GM21723 (cell line): ENCODE data around the gene HLA-DPA1.
"Not testable (repeated sequence)": the region's sequence is repeated elsewhere in the genome, so short reads cannot be mapped to it uniquely, and the experiment has no call there.

Experiments
- ATAC-seq: cut with Tn5 transposase; IDR thresholded peaks from one replicate; pipeline ENCODE4 v1.9.1; 2021; ENCODE audit warnings: mild to moderate bottlenecking, moderate library complexity; ENCODE audit not compliant: unreplicated experiment

Gene HLA-DPA1

DNA sequence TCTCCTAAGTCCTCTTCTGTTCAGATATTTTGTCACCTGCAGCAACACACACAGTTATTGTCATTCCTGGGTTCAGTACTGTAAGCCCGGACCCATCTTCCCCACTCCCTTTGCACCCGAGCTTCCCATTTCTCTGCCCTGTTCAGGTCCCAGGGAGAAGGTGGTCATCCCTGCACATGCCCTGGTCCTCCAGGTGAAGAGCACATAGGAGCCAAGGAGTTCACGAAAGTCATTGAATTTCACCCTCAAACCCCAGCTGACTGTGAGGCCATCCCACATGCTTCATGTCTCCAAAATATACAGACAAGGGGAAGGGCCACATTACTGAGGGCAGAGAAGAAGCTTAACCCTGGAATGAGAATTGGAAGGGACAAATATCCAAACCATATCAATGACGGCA, 8.1 kb downstream of the HLA-DPA1 start:
- no peak for ATAC-seq

DNA sequence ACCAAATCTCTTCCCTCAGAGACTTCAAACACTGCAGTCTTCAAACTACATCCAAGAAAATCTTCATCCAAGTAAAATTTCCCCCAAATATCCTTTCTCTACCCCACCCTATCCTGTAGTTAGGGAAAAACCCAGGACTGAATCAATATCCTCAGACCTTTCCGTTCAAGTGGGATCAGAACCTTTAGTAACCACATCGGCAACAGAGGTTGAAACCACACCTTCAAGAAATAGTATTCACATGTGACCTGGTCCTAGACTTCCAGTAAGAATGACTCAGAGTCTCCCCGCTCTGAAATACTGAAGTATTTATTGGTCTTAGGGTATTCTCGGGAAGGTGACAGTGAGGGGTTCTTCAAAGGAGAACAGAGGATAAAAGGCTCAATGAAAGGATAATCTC, 8.7 kb downstream of the HLA-DPA1 start:
- no peak for ATAC-seq

DNA sequence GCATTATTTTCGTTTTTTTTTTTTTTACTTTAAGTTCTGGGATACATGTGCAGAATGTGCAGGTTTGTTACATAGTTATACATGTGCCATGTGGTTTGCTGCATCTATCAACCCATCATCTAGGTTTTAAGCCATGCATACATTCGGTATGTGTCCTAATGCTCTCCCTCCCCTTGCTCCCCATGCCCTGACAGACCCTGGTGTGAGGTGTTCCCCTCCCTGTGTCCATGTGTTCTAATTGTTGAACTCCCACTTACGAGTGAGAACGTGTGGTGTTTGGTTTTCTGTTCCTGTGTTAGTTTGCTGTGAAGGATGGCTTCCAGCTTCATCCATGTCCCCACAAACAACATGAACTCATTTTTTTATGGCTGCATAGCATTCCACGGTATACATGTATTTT, 10.0 kb downstream of the HLA-DPA1 start:
- not testable (repeated sequence) for ATAC-seq

DNA sequence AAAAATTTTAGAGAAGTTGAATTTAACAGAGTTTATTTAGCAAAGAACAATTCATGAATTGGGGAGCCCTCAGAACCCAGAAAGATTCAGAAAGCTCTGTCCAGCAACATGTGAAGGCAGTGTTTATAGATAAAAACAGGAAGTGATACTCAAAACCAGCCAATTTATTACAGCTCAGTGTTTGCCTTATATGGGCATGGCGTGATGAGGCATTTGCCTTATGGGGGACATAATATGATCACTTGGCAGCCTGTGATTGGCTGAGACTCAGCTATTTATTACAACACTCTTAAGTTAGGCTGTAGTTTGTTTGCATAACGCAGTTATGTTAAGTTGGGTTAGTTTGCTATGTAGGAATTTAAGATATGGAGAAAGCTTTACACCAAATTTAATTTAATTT, 11.5 kb downstream of the HLA-DPA1 start:
- peak; percentile 67 for ATAC-seq

DNA sequence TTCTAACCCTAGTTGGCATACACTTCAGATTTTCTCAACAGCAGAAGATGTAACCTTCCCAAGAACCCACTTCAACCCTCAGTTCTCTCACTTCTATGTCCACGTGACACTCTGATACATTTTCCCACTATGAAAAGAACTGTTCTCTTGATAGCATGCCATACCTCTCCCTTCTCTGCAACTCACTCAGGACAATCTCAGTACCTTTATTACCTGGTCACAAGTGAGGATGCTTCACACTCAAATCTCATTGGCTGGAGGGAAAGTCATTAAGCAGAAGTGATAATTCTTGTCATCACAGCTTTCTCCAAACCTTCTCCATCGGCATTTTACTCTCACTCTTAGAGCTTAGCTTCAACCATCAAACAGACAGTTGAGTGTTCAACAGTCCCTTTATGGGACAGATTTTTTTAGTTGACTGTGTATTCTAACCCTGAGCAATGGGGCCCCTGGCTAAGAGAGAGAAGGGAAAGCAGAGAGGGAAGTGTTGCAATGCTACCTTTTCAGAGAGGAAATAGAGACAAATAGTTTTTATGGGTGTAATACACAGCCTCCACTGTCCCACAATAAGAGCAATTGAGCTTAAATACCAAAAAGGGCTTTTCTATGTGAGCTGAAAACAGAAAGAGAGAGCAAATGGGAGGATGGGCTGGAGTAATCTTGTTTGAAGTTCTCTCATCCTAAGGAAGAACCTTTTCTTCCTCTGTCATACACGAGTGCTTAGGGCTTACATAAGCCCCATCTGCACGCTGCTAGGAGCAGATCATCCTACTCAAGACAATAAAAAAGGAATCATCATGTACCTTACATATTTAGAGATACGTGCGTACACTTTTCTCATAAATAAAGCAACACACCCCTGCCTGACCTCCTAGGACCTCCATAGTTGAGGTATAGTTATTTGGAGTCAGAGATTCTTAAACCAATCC, 16.0 kb downstream of the HLA-DPA1 start:
- no peak for ATAC-seq

DNA sequence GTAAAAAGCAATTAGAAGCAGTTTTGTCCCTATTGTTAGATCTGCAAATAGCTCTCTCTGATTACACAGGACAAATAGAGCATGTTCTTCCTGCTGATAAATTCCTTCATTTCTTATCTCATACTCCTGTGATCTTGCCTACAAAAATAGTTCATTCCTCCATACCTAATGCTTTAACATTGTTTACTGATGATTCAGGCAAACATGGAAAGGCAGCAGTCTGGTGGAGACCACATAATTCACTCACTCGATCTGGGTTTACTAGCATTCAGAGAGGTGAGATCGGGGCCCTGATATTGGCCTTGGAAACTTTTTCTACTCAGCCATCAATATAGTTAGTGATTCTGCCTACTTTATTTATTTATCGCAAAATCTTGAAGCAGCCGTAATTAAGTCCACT, 20.2 kb downstream of the HLA-DPA1 start:
- ATAC-seq = no peak

DNA sequence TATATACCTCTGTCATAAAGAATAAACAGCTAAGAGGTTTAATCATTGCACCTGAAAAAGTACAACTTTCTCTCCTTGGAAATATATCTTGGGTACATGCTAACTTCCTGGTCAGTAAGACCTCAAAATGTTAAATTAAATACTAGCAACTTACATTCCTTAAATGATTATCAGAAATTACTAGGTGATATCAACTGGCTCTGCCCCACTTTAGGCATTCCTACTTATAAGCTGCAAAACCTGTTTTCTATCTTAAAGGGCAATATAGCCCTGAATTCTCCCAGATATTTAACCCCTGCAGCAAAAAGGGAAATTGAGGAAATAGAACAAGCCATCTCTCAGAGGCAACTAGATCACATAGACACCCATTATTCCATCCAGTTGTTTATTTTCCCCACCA, 20.8 kb downstream of the HLA-DPA1 start:
- no peak for ATAC-seq

DNA sequence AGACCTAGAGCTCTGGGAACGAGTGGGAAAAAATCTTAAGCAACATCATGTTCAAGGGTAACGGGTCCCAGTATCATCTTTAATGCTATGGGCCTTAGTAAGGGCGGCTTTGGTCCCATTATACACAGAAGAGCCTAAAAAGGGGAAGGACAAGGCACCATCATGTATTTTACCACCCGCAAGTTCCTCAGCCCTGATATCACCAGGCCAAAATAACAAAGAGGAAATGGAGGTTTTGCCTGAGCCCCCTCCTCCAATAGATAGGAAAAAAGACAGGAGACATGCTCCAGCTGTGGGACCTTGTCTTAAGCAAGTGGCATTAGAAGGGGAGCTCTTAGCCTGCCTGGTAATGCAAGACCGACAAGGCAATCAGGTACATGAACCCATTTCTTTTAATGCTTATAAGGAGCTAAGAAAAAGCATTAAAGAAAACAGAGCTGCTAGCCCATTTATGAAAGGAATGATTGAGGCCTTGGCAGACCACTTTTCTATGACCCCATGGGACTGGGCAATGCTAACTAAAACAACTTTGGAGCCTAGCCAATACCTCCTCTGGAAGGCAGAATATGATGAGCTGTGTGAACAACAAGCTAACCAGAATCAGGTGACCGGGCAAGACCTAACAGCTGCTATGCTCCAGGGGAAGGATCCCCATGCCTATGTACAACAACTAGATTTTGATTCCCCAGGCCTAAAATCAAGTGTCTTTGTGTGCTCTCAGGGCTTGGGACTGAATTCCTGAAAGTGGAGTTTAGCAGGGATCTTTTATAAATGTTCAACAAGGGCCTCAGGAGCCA, 23.2 kb downstream of the HLA-DPA1 start:
- ATAC-seq = no peak

DNA sequence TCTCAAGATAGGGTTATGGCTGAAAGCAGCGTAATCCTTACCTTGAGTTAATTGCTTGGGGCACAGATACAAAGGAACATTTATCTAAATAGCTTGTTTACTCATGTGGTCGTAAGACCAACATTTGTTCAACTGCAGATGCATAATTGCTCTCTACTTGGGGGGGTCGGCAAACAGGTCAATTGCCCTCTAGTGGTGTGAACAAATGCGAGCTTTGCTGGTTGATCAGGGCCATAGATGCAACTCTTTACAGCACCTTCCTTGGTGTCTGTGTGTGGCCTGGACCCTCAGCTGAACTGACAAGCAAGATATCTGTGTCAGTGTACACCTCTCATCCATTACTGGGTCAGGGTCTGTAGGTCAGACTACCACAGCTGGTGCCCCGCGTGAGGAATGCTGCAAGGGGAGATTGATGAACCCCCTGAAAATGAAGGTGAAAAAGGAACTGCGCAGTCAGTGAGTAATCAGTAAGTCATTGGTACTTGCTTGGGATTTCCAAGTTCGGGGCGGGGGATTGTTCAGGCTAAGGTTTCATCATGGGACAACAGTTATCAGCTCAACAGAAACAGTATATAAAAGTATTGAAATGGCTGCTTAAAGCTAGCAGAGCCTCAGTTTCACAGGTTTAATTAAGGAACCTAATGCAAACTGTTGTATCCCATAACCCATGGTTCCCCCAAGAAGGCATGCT, 24.0 kb downstream of the HLA-DPA1 start:
- ATAC-seq = no peak

DNA sequence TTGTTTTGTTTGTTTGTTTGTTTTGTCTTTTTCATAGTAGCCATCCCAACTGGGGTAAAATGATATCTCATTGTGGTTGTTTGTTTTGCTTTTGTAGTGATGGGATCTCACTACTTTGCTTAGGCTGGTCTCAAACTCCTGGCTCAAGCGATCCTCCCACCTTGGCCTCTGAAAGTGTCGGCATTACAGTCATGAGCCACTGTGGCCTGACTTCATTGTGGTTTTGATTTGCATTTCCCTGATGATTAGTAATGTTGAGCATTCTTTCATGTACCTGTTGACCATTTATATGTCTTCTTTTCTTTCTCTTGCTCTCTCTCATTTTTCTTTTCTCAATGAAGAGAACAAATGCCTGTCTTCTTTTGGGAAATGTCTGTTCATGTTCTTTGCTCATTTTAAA, 33.3 kb downstream of the HLA-DPA1 start:
- no peak for ATAC-seq

DNA sequence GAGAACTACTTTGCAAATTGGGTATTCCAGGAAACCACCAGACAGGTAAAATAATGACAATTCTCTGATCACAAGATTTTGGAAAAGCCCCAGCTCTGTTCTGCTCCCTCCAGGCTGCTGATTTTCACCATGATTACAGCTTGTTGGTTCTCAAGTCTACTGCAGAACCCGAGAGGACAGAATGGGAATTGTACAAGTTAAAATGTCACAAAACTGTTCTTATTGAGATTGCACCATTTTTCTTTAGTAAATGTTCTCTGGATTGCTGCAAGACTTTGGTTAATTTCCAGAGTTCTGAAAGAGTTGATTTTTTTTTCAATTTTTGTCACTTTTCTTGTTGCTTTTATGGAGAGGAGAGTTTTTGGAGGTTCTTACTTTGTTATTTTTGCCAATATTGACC, 36.9 kb downstream of the HLA-DPA1 start:
- ATAC-seq = no peak

DNA sequence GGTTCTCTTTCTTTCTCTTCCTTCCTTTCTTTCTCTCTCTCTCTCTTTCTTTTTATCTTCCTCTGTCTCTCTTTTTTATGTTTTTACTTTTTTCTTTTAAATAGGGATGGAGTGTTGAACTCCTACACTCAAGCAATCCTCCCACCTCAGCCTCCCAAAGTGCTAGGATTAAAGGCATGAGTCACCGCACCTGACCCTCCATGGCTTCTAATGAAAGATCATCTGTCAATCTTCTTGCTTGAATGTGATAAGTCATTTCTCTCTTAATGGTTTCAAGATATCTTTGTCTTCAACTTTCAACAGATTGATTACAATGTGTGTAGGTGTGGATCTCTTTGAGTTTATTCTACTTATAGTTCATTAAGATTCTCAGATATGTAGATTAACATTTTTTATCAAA, 38.9 kb downstream of the HLA-DPA1 start:
- no peak for ATAC-seq

DNA sequence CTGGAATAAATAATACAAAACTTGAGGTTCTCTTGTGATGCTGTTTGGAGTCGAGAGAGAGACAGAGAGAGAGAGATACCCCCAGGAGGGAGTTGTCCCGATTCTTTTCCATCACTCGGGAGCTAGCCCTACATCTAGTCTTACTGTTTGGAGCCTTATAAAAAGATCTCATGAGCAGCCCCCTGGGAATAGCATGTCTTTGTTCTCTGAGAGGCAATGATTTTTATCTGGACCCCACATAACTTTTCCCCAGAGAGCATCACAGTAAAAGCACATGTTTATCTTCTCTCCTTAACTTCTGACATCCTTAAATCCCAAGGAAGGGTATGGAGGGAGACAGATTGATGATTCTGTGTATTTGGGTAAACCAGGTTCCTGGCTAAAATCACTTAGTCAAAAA, 43.2 kb downstream of the HLA-DPA1 start:
- peak; percentile 3 for ATAC-seq

DNA sequence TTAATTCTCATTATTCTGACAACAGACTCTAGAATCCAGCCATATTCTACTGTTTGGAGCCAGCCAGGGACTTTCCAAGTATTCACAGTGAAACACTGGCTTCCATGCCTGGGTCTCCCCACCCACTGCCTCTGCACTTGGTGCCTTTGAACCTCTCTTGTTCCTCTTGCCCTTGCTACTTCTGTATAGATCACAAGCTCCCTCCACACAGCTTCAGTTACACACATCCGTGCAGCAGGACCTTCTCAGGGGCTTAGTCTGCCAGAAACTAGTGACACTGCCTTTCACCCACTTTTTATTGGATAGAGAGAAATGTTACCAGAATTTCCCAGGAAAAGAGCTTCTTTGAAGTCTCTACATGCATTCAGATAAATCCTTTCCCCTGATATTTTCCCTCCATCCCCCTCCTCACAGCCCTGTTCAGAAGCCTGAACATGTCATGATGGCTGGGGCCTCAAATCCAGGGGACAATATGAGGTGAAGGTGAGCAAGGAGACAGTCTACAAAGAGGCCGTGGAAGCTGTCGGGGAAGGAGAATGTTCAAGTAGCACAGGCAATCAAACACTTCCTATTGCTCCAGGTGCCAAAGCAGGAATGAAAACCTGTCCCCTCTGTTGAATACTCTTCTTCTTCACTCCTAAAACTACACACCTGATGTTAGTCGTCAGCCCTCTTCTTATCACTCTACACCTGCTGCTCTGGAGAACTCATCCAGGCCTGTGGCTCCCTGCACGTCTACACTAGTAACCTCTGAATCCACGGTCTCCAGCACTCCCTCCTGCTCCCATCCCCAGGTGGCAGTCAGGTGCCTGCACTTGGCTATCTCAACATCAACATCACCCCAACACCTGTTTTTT, 43.9 kb downstream of the HLA-DPA1 start:
- peak; percentile 66 for ATAC-seq

DNA sequence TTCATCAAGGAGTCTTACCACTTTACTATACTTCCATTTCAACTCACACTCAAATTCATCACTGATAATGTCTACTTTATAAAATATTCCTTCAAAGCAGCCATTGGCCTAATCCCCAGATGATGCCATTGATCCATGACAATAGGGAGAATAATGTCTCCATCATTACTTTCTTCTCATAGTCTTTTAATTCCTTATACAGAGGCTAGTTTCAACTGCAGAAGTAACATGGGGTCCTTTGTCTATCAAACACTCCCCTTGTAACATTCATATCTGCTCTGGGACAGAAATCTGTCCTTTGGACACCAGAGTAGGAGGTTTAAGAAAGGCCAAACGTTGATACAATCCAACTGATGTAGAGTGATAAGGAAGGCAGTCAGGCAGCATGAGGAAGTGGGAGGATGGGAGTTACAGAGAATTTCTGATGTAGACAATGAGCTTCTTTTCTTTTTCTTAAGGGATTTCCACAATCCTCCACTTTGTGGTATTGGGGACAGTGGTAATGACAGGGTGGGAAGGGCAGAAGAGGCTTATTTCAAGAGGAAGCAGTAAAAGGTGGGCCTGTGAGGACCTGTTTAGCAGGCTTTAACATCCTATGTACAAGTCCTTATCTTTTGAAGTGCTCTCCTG, 45.1 kb downstream of the HLA-DPA1 start:
- no peak for ATAC-seq

DNA sequence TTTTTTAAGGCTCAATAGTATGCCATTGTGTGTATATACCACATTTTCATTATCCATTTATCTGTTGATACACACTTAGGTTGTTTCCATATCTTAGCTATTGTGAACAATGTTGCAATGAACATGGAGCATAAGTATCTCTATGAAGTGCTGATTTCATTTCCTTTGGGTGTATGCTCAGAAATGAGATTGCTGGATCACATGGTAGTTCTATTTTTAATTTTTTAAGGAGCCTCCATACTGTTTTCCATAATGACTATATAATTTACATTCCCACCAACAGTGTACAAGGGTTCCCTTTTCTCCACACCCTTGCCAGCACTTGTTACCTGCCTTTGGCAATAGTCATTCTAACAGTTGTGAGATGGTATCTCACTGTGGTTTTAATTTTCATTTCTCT, 48.9 kb downstream of the HLA-DPA1 start:
- ATAC-seq = no peak

DNA sequence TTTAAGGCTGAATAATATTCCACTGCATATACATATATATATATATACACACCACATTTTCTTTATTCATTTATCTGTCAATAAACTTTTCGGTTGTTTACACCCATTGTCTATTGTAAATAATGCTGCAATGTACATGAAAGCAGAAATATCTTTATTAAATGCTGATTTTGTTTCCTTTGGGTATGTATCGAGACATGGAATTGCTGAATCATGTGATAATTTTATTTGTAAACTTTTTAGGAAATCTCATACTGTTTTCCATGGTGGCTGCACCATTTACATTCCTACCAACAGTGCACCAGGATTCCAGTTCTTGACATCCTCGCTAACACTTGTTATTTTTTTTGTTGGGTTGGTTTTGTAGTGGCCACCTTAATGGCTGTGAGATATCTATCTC, 49.9 kb downstream of the HLA-DPA1 start:
- no peak for ATAC-seq

DNA sequence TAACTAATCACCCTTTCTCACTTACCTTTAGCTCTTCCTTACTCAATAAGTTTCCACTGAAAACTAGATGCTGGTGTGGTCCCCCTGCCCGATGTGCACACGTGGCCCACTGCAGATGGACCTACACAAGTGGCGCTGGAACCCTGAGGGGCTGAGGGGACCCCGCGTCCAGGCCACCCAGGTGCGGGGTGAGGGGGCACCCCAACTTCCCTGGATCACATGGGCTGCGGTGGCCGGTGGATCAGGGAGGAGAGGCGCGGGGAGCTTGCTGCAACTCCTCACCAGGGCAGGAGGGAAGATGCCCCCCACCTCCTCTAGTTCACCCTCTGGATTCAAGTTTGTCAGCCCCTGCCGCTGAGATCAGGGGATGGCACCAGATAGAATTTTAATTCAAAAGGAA, 51.5 kb downstream of the HLA-DPA1 start:
- ATAC-seq = no peak

DNA sequence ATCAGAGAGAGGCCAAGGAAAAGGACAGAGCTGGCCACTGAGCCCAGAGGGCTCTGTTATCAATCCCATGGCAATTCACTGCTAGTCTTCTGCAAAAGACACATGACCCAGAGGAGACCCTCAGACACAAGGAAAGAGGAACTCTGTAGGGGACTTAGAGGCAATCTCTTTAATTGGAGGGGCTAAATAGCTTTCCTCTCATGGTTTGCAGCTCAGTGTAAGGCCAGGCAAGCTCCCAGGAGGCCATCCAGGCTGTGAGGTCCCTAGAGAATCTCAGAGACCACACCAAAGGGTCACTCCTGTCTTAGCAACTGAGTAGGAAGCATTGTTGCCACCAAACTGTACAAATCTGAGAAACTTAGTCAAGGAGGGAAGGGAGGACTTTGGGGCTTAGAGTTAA, 54.1 kb downstream of the HLA-DPA1 start:
- ATAC-seq = no peak

DNA sequence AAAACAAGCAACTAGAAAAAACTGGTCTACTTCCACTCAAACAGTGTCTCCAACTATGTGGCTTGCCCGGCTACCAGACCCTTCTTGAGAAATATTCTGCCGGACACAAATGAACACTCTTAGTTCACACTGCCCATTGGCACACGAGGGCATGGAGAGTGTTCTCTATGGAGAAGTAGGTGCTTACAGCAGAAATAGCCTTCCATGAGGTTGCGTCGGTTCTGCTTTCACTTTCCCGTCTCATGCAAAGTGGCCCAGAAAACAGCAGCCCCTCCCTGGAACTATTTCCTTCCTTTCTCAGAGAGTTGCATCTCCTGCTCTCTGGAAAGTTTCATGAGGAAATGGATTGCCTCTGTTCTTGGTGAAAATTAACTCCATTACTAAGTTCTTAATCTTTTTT, 54.5 kb downstream of the HLA-DPA1 start:
- ATAC-seq = peak; percentile 64
